NCI-H1436 treated with DMSO at 0.1 percent for 48 hours (cell line): ENCODE measurements around the gene ETV6.

Source experiments
- DNase-seq: peaks from one replicate; lab custom pipeline; 2025; lab: John Stamatoyannopoulos, UW

ETV6 gene

DNA sequence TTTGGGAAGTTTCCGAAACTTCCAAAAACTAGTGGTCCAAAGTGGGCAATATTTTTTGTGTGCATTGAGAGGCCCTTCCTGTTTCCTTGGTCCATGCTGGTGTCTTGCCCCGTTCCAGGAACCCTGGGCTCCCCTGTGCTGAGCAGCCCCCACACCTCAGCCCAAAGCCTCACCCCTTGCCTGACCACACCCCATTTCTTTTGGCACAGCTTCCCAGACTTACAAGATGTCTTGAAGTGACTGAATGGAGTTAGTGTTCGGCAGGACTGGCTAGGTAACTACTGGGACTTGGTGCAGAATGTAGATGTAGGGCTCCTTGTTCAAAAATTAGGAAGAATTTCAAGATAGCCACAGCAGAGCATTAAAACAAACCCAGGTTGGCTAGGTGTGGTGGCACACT is 68.6 kb downstream of the ETV6 start:
- no peak for DNase-seq

DNA sequence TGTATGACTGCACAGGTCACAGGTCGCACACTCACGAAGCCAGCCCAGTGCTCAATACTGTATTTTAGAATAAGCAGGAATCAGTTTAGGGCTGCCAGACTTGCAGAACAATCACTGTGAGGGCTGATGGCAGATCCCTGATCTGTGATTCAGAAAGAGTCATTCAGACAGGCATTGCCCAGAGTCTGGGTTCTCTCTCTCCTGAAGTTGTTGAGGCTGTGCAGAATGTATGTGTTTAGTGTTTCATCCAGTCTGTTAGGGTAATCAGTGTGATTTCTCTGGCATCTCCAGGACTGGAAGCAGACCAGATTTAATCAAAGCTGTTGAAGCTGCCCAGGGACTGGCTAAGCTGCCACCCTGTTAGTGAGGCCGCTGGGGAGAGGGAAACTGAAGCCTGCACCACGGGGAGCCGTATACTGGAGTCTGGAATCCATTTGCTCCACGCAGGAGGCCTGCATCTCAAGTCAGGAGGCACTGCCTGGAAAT is 69.3 kb downstream of the ETV6 start:
- no peak for DNase-seq

- DNase-seq, result no peak
Observed at GRCh38 chr12:11719678-11720099, 70.2 kb downstream of the ETV6 start.

DNA sequence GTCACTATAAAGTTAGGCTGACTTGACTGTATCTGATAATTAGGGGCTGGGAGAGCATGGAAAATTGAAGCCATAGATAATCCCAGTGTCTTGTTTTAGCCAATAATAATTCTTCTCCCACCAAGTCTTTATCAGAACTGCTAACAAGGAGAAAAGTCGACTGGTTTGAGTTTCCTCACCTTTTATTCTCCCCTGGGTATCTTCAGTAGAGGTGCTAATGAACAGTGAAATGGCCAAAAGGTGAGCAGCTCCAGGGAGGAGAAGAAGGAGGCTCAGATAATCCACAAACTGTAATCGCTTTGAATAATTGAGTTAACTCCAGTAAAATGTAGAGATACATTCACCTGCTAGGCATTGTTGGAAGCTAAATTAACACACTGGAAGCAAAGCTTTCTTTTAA is 72.6 kb downstream of the ETV6 start:
- no peak for DNase-seq

DNA sequence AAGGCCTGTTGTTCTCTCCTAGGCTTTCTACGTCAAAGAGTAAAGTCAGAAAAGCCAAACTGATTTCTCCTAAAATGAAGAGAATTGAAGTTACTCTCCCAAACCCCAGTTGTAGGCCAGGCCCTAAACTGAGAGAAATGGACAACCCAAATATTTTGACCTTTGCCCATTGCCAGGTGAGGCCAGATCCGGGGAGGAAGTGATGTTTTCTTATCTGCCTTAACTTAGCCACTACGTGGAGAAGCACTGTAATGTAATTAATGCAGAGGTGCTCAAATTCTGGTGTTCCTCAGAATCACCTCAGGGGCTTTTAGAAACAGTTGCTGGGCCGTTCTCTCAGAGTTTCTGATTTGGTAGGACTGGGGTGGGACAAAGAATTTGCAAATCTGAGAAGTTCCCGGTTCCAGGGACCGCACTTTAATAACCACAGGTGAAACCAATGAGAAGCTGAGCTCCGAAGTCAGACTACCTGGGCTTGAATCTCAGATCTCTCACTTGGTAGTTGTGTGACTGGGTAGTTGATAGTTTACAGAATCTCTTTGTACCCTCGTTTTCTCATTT is 73.2 kb downstream of the ETV6 start:
- DNase-seq, result no peak

DNA sequence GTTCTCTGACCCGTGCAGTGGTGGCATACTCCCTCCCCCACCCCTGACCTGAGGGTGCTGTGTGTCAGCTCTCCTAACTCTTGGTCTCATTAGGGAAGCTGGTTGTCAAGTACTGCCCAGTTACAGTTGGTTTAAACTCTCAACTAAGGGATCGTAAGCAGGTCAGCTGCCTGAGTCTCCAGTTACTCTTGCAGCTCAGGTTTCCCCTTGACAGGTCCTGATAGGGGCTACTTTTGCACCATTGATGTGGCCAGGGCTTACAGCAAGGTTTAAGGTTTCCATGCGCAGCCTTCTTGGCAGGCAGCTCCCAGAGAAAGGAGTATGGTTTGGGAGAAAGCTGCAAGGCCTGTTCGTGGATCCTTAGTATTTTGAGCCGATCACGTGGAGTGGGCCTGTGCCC is 74.5 kb downstream of the ETV6 start:
- no peak for DNase-seq

DNA sequence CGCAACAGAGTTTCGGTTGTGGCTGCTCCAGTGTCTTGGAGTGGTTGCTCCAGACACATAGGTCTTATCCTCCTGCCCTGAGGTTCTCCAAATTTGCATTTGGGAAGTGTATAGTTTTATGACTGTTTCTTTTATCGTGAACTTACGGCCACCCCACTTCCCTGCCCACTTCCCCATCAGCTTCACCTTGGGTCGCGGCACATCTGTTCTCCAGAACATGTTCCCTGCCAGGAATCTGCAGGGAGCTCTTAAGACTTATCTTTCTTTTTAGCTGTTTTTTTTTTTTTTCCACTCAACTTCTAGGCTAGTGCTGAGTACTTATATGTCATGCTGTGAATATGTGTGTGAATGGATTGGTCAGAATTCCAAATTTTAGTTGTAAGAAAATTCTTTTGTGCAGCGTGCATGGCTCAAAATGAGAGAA is 75.4 kb downstream of the ETV6 start:
- DNase-seq, result no peak

- DNase-seq, result no peak
Observed at GRCh38 chr12:11725686-11726085, 76.2 kb downstream of the ETV6 start.

DNA sequence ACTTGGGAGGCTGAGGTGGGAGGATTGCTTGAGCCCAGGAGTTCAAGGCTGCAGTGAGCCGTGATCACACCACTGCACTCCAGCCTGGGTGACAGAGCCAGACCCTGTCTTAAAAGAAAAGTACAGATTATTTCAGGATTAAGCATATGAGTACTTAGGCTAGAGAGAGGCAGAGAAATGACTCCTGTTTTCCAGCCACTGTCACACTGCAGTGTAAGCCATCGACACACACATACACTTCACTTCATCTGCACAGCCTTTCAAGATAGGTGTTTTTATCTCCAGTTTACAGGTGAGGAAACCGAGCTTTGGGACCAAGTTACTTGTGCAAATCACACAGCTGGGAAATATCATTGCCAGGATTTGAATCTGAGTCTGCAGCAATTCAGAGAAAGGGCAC is 77.2 kb downstream of the ETV6 start:
- no peak for DNase-seq

GRCh38 chr12:11727133-11727664 is 77.7 kb downstream of the ETV6 start:
- DNase-seq, result no peak

DNA sequence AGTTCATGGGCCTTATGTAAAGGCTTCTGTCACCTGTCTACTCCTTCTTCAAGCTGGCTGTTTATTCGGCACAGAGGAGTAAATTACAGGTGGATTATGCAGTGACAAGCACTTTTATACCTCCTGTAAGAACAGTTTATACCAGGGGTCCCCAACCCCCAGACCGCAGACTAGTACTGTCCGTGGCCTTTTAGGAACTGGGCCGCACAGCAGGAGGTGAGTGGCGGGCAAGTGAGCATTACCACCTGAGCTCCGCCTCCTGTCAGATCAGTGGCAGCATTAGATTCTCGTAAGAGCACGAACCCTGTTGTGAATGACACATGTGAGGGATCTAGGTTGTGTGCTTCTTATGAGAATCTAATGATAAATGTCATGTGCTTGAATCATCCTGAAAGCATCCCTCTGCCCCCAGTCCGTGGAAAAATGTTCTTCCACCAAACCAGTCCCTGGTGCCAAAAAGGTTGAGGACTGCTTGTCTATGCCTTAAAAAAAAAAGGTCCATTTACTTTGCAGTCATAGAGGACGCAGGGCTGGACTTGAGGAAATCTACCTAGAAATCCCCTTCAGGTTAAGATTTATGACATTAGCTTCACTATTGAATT is 78.8 kb downstream of the ETV6 start:
- DNase-seq, result no peak

DNA sequence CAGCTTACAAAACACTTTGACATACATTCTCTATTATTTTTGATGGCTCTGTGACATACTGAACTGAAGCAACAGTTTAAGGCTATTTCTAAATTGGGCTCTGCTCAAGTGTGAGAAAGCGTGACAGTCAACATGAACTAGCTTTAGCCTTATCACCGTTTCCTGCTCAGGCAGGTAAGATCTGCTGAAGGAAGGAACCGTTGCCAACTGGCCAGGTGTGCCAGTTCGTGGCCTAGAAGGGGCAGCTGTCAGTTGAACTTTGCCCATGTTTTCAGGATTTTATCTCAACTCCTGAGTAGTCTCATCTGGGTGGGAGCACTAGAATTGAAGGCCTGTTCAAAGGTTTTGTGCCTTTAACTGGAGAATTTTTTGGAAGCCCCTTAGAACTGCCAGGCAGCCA is 79.5 kb downstream of the ETV6 start:
- DNase-seq, result no peak

DNA sequence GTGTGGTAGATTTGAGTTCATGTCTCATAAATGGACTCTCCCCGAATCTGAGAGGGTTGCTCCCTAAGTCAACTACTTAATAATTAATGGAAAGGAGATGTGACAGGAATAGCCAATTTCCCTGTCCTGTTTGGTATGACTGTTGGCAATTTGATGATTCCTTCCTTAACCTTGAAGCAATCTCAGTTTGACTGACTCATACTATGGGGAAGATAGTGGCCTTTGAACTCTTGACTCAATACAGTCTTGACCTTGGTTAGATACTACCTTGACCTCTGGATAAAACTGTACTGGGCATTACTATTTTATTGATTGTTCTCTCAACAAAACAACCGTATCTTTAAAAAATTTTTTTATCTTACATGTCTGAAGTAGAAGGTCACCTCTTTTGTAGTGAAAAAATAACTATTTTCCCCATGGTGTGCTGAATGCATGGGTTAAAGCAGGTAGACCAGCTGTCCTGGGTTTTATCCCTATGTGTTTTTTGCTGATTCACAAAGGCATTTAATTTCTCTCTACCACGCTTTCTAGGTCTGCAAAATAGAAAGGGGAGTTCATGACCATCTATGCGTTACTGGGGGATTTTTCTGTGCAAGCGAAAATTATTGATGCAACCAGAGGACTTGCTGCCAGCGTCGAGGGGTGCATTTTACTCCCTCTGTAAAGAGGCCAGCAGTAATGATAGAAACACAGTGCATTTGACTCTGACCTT is 80.1 kb downstream of the ETV6 start:
- DNase-seq, result no peak

- no peak for DNase-seq
Observed at GRCh38 chr12:11730299-11731041, 81.0 kb downstream of the ETV6 start.

- no peak for DNase-seq
Observed at GRCh38 chr12:11731042-11731357, 81.5 kb downstream of the ETV6 start.

DNA sequence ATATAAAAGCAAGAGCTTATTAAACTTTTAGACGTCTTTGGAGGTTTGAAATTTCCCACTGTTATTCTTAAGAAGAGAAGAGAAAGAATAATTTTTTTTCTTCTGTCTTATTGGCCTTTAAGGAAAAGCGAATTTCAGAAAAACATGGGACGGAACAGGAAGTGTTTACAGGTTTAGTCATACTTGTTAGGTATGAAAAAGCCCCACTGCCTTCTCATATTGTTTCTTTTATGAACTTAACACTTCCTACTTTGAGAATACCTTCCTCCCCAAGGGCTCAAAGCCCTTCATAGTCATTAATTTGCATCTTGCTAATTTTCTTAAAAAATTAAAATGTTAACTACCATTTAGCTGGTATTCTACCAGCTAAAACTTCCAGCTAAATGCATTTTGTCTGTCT is 82.0 kb downstream of the ETV6 start:
- no peak for DNase-seq

- no peak for DNase-seq
Observed at GRCh38 chr12:11732023-11732422, 82.5 kb downstream of the ETV6 start.

DNA sequence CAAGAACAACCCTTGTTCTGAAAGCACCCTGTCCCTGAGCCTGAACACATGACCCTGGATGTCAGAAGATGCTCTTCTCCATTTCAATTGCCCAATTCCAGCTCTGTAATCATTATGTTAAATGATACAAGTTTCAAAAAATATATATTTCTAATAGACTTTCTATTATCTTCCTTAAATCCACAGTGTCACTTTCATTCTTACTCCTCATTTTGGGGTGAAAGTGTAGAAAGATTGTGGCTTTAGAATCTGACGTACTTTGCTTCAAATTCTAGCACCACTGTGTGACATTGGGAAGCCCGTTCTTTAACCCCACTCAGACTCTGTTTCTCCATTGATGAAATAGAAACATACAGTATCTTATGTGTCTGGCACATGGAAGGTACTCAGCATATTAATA is 83.2 kb downstream of the ETV6 start:
- no peak for DNase-seq

DNA sequence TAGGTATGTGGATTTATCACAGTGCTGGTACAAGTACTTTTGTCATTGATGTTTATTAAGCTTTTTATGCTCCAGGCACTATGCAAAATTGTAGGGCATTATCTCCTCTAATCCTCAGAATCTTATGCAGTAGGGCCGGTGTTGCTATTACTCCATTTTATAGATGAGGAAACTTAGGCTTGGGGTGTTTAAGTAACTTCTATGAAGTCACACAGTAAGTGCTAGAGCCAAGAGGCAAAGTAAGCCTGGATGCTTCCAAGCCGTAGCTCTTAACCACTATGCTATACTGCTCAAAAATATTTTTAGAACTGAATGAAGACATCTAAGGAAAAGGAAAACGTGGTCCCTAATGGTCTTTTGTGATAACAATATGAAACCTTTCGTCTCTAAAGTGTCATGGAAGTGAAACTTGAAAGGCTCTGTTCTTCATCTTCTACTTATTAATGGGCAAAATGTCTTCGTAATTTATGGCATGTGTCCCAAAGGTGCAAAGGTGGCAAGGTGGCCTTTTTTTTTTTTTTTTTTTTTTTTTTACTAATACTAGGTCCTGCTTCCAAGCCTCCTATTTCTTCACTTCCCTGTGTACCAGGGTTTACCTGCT is 85.2 kb downstream of the ETV6 start:
- DNase-seq, result no peak

DNA sequence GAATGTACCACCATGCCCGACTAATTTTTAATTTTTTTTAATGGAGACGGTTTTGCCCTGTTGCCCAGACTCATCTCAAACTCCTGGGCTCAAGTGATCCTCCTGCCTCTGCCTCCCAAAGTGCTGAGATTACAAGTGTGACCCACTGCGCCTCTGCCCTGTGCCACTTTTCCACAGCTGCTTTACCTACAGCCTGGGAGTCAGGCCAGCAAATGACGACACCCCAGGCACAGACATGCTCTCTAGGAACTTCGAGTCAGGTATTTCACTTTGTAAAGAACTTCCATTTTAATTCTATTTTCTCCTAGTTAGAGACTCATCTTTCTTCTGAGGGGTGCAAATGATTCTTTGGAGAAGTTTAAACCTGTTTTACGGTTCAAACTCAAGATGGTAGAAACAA is 89.0 kb downstream of the ETV6 start:
- DNase-seq, result no peak

GRCh38 chr12:11739980-11740577 is 90.6 kb downstream of the ETV6 start:
- DNase-seq, result no peak
